WTC11 (cell line): ENCODE data around the gene OSCP1.

Source experiments
- ATF2 ChIP-seq: sonication (generic); formaldehyde crosslinking; IDR thresholded peaks from 2 replicates; pipeline ENCODE4 v1.8.1; 2022; ENCODE audit warnings: low read depth, missing genetic modification reagents, borderline replicate concordance
- ATF3 ChIP-seq: sonication (generic); formaldehyde crosslinking; conservative IDR thresholded peaks from 2 replicates; pipeline ENCODE4 v1.8.1; 2022; ENCODE audit warnings: mild to moderate bottlenecking, missing genetic modification reagents
- CREM ChIP-seq: sonication (generic); formaldehyde crosslinking; IDR thresholded peaks from 2 replicates; pipeline ENCODE4 v1.8.1; 2022; ENCODE audit warnings: mild to moderate bottlenecking, missing genetic modification reagents, moderate library complexity
- CTCF ChIP-seq: fragments of 200-600 bp; IDR thresholded peaks from 2 replicates; pipeline ENCODE4 v1.8.0; 2022; ENCODE audit warnings: antibody characterized with exemption
- ESRRA ChIP-seq: sonication (generic); formaldehyde crosslinking; IDR thresholded peaks from 2 replicates; pipeline ENCODE4 v1.8.1; 2022; ENCODE audit warnings: mild to moderate bottlenecking, missing genetic modification reagents, borderline replicate concordance
- FOXP1 ChIP-seq: sonication (generic); formaldehyde crosslinking; IDR thresholded peaks from 2 replicates; pipeline ENCODE4 v1.8.0; 2022; ENCODE audit warnings: missing genetic modification reagents, mild to moderate bottlenecking, moderate library complexity, borderline replicate concordance
- GABPB1 ChIP-seq: sonication (generic); formaldehyde crosslinking; IDR thresholded peaks from 2 replicates; pipeline ENCODE4 v1.8.1; 2023; ENCODE audit warnings: mild to moderate bottlenecking, missing genetic modification reagents
- GRHL2 ChIP-seq: fragments of 250-450 bp; sonication (Bioruptor Pico); IDR thresholded peaks from 2 replicates; pipeline ENCODE4 v1.8.0; 2022; ENCODE audit warnings: mild to moderate bottlenecking, moderate library complexity; ENCODE audit not compliant: insufficient replicate concordance, severe bottlenecking
- NR3C1 ChIP-seq: sonication (generic); formaldehyde crosslinking; conservative IDR thresholded peaks from 2 replicates; pipeline ENCODE4 v1.8.1; 2023; ENCODE audit warnings: low read depth, mild to moderate bottlenecking, missing genetic modification reagents
- SP1 ChIP-seq: sonication (generic); formaldehyde crosslinking; conservative IDR thresholded peaks from 2 replicates; pipeline ENCODE4 v1.8.1; 2022; ENCODE audit warnings: missing genetic modification reagents
- TF ChIP-seq, protein P1 (sequence below): sonication (generic); formaldehyde crosslinking; IDR thresholded peaks from 2 replicates; pipeline ENCODE4 v1.8.1; 2022; ENCODE audit warnings: low read depth, mild to moderate bottlenecking, moderate library complexity, missing genetic modification reagents, borderline replicate concordance
- TF ChIP-seq, protein P2 (sequence below): sonication (generic); formaldehyde crosslinking; IDR thresholded peaks from 2 replicates; pipeline ENCODE4 v1.8.1; 2023; ENCODE audit warnings: mild to moderate bottlenecking, missing genetic modification reagents, moderate library complexity

DNA sequence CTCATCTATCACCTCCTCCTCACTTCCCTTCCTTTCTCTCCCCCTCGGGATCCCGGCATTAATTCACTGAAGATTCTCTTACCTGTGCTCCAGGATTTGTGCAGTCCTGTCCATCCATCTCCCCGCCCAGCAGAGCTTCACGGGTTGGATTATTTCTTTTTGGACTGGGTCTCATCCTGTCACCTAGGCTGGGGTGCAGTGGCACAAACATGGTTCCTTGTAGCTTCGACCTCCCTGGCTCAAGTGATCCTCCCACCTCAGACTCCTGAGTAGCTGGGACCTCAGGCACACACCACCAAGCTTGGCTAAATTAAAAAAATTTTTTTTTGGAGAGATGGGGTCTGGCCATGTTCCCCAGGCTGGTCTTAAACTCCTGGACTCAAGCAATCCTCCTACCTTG, 44.7 kb upstream of the OSCP1 start:
- TF ChIP-seq CREM (no peak), ATF3 (CRISPR knock-in tag) (no peak), CTCF (no peak), ATF2 (no peak), NR3C1 (no peak), GRHL2 (no peak), ESRRA (no peak), FOXP1 (CRISPR knock-in tag) (no peak), GABPB1 (CRISPR knock-in tag) (no peak), SP1 (no peak)
- TF ChIP-seq, protein P1, sequence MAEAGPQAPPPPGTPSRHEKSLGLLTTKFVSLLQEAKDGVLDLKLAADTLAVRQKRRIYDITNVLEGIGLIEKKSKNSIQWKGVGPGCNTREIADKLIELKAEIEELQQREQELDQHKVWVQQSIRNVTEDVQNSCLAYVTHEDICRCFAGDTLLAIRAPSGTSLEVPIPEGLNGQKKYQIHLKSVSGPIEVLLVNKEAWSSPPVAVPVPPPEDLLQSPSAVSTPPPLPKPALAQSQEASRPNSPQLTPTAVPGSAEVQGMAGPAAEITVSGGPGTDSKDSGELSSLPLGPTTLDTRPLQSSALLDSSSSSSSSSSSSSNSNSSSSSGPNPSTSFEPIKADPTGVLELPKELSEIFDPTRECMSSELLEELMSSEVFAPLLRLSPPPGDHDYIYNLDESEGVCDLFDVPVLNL (CRISPR knock-in tag): no peak
- TF ChIP-seq, protein P2, sequence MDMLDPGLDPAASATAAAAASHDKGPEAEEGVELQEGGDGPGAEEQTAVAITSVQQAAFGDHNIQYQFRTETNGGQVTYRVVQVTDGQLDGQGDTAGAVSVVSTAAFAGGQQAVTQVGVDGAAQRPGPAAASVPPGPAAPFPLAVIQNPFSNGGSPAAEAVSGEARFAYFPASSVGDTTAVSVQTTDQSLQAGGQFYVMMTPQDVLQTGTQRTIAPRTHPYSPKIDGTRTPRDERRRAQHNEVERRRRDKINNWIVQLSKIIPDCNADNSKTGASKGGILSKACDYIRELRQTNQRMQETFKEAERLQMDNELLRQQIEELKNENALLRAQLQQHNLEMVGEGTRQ (CRISPR knock-in tag): no peak
